ENCODE data around the gene PRKCB.

Gene PRKCB

DNA sequence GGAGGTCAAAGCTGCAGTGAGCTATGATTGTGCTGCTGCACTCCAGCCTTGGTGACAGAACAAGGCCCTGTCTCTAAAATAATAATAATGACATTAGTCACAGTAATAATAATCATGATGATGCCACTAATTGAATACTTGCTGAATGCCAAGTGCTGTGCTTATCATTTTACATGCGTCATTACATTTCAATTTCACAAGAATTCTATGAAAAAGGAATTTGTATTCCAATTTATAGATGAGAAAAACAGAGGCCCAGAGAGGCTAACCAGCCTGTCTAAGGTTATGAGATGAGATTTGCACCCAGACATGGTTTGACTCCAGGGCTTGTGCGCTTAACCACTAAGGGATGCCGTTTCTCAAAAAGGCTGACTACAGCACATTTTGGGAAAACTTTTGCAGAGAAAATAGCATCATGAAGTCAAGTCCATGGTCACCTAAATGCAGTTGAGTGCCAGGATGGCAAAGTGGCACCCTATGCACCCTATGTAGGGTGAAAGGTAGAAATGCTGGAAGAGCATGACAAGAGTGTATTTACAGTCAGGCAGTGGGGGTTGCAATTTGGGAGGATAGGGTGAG is 276.0 kb downstream of the PRKCB start:
- no peak for DNase-seq (ENCODE audit: low spot score)
- ChIA-PET POLR2A (ENCODE audit: low non-redundant PET) (no interaction called here), CTCF (no interaction called here)
- TF ChIP-seq, protein P1, sequence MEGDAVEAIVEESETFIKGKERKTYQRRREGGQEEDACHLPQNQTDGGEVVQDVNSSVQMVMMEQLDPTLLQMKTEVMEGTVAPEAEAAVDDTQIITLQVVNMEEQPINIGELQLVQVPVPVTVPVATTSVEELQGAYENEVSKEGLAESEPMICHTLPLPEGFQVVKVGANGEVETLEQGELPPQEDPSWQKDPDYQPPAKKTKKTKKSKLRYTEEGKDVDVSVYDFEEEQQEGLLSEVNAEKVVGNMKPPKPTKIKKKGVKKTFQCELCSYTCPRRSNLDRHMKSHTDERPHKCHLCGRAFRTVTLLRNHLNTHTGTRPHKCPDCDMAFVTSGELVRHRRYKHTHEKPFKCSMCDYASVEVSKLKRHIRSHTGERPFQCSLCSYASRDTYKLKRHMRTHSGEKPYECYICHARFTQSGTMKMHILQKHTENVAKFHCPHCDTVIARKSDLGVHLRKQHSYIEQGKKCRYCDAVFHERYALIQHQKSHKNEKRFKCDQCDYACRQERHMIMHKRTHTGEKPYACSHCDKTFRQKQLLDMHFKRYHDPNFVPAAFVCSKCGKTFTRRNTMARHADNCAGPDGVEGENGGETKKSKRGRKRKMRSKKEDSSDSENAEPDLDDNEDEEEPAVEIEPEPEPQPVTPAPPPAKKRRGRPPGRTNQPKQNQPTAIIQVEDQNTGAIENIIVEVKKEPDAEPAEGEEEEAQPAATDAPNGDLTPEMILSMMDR (conservative IDR thresholded peaks at IDR 0.05; ENCODE audit: low read depth): no peak
- H3K27ac ChIP-seq: no peak overlapping the region

DNA sequence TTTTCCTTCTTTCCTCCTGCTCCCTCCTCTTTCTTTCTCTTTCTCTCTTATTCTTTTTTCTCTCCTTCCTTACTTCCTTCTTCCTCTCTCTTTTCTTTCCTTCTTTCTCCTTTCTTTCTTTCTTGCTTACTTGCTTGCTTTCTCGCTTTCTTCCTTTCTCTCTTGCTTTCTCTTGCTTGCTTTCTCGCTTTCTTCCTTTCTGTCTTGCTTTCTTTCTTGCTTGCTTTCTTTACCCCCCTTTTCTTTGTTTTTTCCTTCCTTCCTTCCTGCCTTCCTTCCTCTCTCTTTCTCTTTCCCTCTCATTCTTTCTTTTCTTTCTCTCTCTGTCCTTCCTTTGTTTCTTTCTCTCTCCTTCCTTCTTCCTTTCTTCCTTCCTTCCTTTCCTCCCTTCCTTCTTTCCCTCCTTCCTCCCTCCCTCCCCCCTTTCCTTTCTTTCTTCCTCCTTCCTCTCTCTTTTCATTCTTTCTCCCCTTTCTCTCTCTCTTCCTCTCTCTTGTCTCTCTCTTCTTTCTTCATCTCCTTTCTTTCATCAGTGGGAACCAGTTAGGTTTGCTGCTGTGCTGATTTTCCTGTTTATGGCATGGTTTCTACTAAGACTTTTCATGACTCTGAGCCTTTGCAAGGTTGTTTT is 277.4 kb downstream of the PRKCB start:
- ChIA-PET CTCF (no interaction called here), POLR2A (ENCODE audit: low non-redundant PET) (no interaction called here)
- TF ChIP-seq, protein P1 (conservative IDR thresholded peaks at IDR 0.05; ENCODE audit: low read depth): no peak
- no peak overlapping the region for H3K27ac ChIP-seq
- no peak for DNase-seq (ENCODE audit: low spot score)

DNA sequence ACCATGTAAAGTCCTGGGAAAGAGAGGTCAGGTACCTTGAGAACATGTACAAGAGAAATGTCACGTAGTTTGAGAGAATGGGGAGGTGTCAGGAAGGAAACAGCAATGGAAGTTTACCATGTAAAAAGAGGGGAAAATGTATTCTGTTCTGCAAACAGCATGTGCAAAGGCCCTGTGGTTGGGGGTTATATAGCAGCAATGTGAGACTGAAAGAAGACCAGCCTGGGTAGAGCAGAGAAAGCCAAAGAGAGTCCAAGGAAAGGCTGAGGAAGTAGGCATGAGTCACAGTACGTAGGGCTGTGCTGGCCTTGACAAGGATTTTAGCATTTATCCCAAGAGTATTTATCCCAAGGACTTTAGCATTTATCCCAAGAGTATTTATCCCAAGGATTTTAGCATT is 279.1 kb downstream of the PRKCB start:
- POLR2A ChIA-PET (ENCODE audit: low non-redundant PET): no interaction called here
- TF ChIP-seq, protein P1 (conservative IDR thresholded peaks at IDR 0.05; ENCODE audit: low read depth): no peak
- H3K27ac ChIP-seq: no peak overlapping the region

DNA sequence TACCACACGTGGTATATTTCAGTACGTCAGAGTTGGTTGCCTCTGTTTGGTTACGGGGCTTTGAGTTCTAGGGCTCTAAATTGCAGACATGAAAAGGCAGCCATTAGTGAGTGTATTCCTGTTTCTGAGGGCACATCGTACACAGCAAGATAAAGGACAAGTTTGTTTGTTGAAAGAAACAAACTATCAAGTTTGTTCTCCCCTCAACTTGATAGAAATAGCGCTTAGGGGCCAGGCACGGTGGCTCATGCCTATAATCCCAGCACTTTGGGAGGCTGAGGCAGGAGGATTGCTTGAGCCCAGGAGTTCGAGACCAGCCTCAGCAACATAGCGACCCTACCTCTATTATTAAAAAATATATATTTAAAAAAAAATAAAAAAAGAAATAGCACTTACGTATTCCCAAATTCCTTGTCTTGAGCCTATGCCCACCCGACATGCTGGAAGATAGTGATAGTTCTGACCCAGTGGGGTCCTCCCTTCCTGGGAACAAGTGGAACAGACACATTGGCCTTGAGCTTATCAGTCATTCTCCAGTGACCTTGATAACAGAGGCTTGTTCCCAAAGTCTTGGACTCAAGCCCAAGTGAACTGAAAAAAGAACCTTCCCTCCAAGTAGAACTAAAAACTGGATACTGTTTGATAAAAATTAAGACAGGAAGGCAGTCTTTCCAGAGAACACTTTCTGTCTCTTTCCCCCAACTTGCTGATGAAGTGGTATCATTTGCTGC is 280.4 kb downstream of the PRKCB start:
- ChIA-PET CTCF (no interaction called here), POLR2A (ENCODE audit: low non-redundant PET) (no interaction called here)
- TF ChIP-seq, protein P1 (conservative IDR thresholded peaks at IDR 0.05; ENCODE audit: low read depth): no peak
- DNase-seq (ENCODE audit: low spot score): no peak
- no peak overlapping the region for H3K27ac ChIP-seq

More for the DNA sequence above, 279.1 kb downstream of the PRKCB start:
- no peak for DNase-seq (ENCODE audit: low spot score)
- CTCF ChIA-PET: no interaction called here

- H3K27ac ChIP-seq: no peak overlapping the region
- ChIA-PET POLR2A (ENCODE audit: low non-redundant PET) (no interaction called here), CTCF (no interaction called here)
- no peak for DNase-seq (ENCODE audit: low spot score)
- TF ChIP-seq, protein P1 (conservative IDR thresholded peaks at IDR 0.05; ENCODE audit: low read depth): no peak
These were observed 281.2 kb downstream of the PRKCB start for GRCh38 chr16:24116989-24117388.

- CTCF ChIA-PET: no interaction called here
- TF ChIP-seq, protein P1 (conservative IDR thresholded peaks at IDR 0.05; ENCODE audit: low read depth): no peak
- DNase-seq (ENCODE audit: low spot score): no peak
- POLR2A ChIA-PET (ENCODE audit: low non-redundant PET): no interaction called here
- H3K27ac ChIP-seq: no peak overlapping the region
These were observed 281.9 kb downstream of the PRKCB start for GRCh38 chr16:24117680-24118079.

Measured in RWPE1 (cell line).